HCT116 (cell line): ENCODE measurements around the gene KXD1.

Experiments used
- CEBPB ChIP-seq: IDR thresholded peaks from 2 replicates; pipeline ENCODE4 v1.6.1; 2012; ENCODE audit warnings: low read depth
- ELF1 ChIP-seq: IDR thresholded peaks from 2 replicates; pipeline ENCODE4 v1.6.1; 2012; ENCODE audit warnings: low read depth, borderline replicate concordance
- EZH2 ChIP-seq: fragments of 200-600 bp; sonication (generic); IDR thresholded peaks from 2 replicates; pipeline ENCODE4 v1.6.1; 2017; ENCODE audit warnings: antibody characterized with exemption, mixed run types
- EZH2phosphoT487 ChIP-seq: fragments of 200-600 bp; IDR thresholded peaks from 2 replicates; pipeline ENCODE4 v1.6.1; 2018; ENCODE audit warnings: antibody characterized with exemption, borderline replicate concordance
- POLR2A ChIP-seq: IDR thresholded peaks from 2 replicates; pipeline ENCODE4 v1.7.0; 2011; ENCODE audit warnings: borderline replicate concordance; ENCODE audit not compliant: insufficient read depth, insufficient read length; ENCODE audit errors: extremely low read depth
- YY1 ChIP-seq: IDR thresholded peaks from 2 replicates; pipeline ENCODE4 v1.6.1; 2011; ENCODE audit warnings: low read length, low read depth, moderate library complexity, mild to moderate bottlenecking; ENCODE audit not compliant: insufficient replicate concordance; ENCODE audit errors: extremely low read depth
- ZNF274 ChIP-seq: fragments of 200-500 bp; sonication (Bioruptor generic); IDR thresholded peaks from 2 replicates; pipeline ENCODE4 v1.6.1; 2014; ENCODE audit warnings: mild to moderate bottlenecking, low read depth, low read length, inconsistent platforms
- TF ChIP-seq, protein P1 (sequence below), 3 experiments: fragments of 200-600 bp in 1 of 3; sonication (generic) in 1 of 3; IDR thresholded peaks in 2 of 3; conservative IDR thresholded peaks in 1 of 3; 2 replicates each; pipeline ENCODE4 v1.5.1; 2012 to 2017; ENCODE audit warnings: low read depth in 2 of 3, low read length in 2 of 3, antibody characterized with exemption in 1 of 3, borderline replicate concordance in 1 of 3, control low read depth in 1 of 3, mild to moderate bottlenecking in 1 of 3, mixed read lengths in 1 of 3, mixed run types in 1 of 3, moderate library complexity in 1 of 3; ENCODE audit not compliant: insufficient read depth in 1 of 3
- TF ChIP-seq, protein P2 (sequence below): IDR thresholded peaks from 2 replicates; pipeline ENCODE4 v1.6.1; 2012; ENCODE audit warnings: low read depth

DNA sequence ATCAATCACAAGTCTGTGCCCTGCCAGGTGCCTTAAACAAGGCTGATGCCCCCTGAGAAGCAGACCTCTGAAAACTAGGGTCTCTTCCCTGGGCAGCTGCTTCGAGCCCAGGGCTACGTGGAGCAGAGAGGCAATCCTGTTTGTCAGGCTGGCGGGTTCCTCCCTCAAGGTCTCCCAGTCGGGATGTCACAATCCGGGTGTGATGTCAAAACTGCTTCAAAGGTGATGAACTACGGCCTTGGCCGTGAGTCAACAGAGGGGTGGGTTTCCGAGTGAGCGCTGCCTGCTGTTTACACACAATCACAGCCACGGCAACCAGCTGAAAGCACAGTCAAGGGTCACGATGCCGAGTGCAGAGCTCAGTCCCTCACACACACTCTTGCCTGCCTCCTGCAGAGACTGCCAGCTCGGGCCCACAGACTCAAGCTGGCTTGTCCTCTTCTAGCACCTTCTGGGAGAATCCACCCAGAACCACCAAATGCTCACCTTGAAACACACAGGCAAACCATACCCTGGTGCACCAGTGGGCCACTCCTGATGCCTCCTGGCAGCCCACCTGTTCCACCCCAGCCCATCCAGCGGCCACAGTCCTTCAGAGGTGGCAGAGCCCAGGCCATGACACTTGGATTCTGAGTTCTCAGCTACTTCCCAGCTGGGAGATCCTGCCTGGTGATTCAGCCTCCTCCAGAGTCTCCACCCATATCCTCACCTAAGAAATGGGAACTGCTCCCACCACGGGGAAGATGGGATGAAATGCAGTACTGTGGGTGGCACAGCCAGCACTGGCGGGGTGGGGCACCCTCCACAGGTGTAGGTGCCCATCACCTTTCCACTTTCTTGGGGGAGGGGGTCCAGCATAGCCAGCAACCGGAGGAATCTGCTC lies 42.6 kb upstream of the KXD1 start:
- TF ChIP-seq, protein P1, sequence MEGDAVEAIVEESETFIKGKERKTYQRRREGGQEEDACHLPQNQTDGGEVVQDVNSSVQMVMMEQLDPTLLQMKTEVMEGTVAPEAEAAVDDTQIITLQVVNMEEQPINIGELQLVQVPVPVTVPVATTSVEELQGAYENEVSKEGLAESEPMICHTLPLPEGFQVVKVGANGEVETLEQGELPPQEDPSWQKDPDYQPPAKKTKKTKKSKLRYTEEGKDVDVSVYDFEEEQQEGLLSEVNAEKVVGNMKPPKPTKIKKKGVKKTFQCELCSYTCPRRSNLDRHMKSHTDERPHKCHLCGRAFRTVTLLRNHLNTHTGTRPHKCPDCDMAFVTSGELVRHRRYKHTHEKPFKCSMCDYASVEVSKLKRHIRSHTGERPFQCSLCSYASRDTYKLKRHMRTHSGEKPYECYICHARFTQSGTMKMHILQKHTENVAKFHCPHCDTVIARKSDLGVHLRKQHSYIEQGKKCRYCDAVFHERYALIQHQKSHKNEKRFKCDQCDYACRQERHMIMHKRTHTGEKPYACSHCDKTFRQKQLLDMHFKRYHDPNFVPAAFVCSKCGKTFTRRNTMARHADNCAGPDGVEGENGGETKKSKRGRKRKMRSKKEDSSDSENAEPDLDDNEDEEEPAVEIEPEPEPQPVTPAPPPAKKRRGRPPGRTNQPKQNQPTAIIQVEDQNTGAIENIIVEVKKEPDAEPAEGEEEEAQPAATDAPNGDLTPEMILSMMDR (IDR thresholded peaks at IDR 0.05 in 2 of 3, conservative IDR thresholded peaks at IDR 0.05 in 1 of 3; ENCODE audit: borderline replicate concordance in 1 of 3, insufficient read depth in 1 of 3, low read depth in 2 of 3, low read length in 2 of 3): no peak
- no peak for TF ChIP-seq EZH2
- TF ChIP-seq ZNF274: no peak
- no peak for TF ChIP-seq YY1
- no peak for TF ChIP-seq POLR2A
- TF ChIP-seq CEBPB: no peak
- TF ChIP-seq, protein P2, sequence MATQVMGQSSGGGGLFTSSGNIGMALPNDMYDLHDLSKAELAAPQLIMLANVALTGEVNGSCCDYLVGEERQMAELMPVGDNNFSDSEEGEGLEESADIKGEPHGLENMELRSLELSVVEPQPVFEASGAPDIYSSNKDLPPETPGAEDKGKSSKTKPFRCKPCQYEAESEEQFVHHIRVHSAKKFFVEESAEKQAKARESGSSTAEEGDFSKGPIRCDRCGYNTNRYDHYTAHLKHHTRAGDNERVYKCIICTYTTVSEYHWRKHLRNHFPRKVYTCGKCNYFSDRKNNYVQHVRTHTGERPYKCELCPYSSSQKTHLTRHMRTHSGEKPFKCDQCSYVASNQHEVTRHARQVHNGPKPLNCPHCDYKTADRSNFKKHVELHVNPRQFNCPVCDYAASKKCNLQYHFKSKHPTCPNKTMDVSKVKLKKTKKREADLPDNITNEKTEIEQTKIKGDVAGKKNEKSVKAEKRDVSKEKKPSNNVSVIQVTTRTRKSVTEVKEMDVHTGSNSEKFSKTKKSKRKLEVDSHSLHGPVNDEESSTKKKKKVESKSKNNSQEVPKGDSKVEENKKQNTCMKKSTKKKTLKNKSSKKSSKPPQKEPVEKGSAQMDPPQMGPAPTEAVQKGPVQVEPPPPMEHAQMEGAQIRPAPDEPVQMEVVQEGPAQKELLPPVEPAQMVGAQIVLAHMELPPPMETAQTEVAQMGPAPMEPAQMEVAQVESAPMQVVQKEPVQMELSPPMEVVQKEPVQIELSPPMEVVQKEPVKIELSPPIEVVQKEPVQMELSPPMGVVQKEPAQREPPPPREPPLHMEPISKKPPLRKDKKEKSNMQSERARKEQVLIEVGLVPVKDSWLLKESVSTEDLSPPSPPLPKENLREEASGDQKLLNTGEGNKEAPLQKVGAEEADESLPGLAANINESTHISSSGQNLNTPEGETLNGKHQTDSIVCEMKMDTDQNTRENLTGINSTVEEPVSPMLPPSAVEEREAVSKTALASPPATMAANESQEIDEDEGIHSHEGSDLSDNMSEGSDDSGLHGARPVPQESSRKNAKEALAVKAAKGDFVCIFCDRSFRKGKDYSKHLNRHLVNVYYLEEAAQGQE: no peak
- TF ChIP-seq ELF1: no peak
- no peak for TF ChIP-seq EZH2phosphoT487
